ENCODE results near the gene RIC8A. TPM values are rescaled to one million over a fixed set of nuclear protein-coding genes. Genes with fewer than 3 reads are reported as not detected.

Gene RIC8A
- total RNA-seq, 2 experiments from 2014 or later: 97.6 to 125 TPM

- Histone ChIP-seq H3K9me2 (ENCODE audit: insufficient read depth, low read length) (no peaks in the 10 kb centered on the region), H3K36me3 (ENCODE audit: insufficient read depth, low read length) (peaks cover 49% of the 10 kb centered on the region), H3K27ac (ENCODE audit: low read depth, low read length, poor library complexity, severe bottlenecking) (no peak overlapping the region), H3K9me3 (ENCODE audit: low read length) (no peaks in the 10 kb centered on the region), H3K79me2 (ENCODE audit: insufficient read depth, low read depth, low read length) (no peaks in the 10 kb centered on the region), H3K4me2 (ENCODE audit: low read length) (no peak overlapping the region), H2AFZ (ENCODE audit: low read length) (no peak overlapping the region), H3K4me3 (ENCODE audit: low read depth, low read length, poor library complexity, severe bottlenecking) (no peak overlapping the region), H3K4me1 (ENCODE audit: insufficient read depth, low read length, poor library complexity, severe bottlenecking) (peaks cover 18% of the 10 kb centered on the region), H4K20me1 (ENCODE audit: insufficient read depth, low read length) (no peaks in the 10 kb centered on the region)
- BruUV-seq (replicated peaks): no TSS peak
- no peak for TF ChIP-seq CTCF (conservative IDR thresholded peaks at IDR 0.05; ENCODE audit: low read length)
- TF ChIP-seq EZH2phosphoT487 (IDR thresholded peaks at IDR 0.05; ENCODE audit: borderline replicate concordance, low read depth, low read length): no peak
- ChIA-PET CTCF (ENCODE audit: unreplicated experiment) (no interaction called here), POLR2A (interaction anchor here (1.0 kb wide), 1 partner anchor 110 kb away, joined by 3 read pairs; no protein-coding TSS in a partner anchor)
- intact Hi-C loops (cut with micrococcal nuclease; ENCODE audit: unreplicated experiment): loop anchor here (10.0 kb wide), 1 partner anchor 51 kb away; the partner anchor contains the start of gene IFITM2
- no peak for DNase-seq (ENCODE audit: low spot score)
These were observed 46.4 kb downstream of the RIC8A start for GRCh38 chr11:253886-254270.

- Histone ChIP-seq H3K4me1 (ENCODE audit: insufficient read depth, low read length, poor library complexity, severe bottlenecking) (peaks cover 18% of the 10 kb centered on the region), H3K4me2 (ENCODE audit: low read length) (no peak overlapping the region), H2AFZ (ENCODE audit: low read length) (no peak overlapping the region), H3K9me2 (ENCODE audit: insufficient read depth, low read length) (no peaks in the 10 kb centered on the region), H3K9me3 (ENCODE audit: low read length) (no peaks in the 10 kb centered on the region), H3K36me3 (ENCODE audit: insufficient read depth, low read length) (peaks cover 38% of the 10 kb centered on the region), H3K79me2 (ENCODE audit: insufficient read depth, low read depth, low read length) (no peaks in the 10 kb centered on the region), H3K27ac (ENCODE audit: low read depth, low read length, poor library complexity, severe bottlenecking) (no peak overlapping the region), H3K4me3 (ENCODE audit: low read depth, low read length, poor library complexity, severe bottlenecking) (no peak overlapping the region), H4K20me1 (ENCODE audit: insufficient read depth, low read length) (no peaks in the 10 kb centered on the region)
- no peak for TF ChIP-seq CTCF (conservative IDR thresholded peaks at IDR 0.05; ENCODE audit: low read length)
- no peak for TF ChIP-seq EZH2phosphoT487 (IDR thresholded peaks at IDR 0.05; ENCODE audit: borderline replicate concordance, low read depth, low read length)
- ChIA-PET CTCF (ENCODE audit: unreplicated experiment) (no interaction called here), POLR2A (interaction anchor here (1.0 kb wide), 1 partner anchor 100 kb away, joined by 4 read pairs; no protein-coding TSS in a partner anchor)
- no peak for DNase-seq (ENCODE audit: low spot score)
- intact Hi-C loops (cut with micrococcal nuclease; ENCODE audit: unreplicated experiment): loop anchor here (10.0 kb wide), 1 partner anchor 50 kb away; the partner anchor contains the start of gene IFITM2
- no TSS peak for BruUV-seq (replicated peaks)
These were observed 47.7 kb downstream of the RIC8A start for GRCh38 chr11:255176-255575.

DNA sequence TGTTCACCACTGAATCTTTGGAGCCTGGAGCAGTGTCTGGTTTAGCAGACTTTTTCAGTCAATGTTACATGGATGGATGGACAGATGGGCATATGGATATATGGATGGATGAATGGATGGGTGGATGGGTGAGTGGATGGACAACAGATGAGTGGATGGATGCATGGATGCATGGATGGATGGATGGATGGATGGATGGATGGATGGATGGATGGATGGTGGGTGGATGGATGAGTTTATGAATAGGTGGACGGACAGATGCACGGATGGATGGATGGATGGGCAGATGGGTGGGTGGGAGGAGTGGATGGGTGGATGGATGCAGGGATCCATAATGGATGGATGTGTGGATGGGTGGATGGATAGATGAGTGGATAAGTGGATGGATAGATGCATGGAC is 48.3 kb downstream of the RIC8A start:
- Histone ChIP-seq H3K36me3 (ENCODE audit: insufficient read depth, low read length) (peaks cover 32% of the 10 kb centered on the region), H2AFZ (ENCODE audit: low read length) (no peak overlapping the region), H3K4me2 (ENCODE audit: low read length) (no peak overlapping the region), H3K9me3 (ENCODE audit: low read length) (no peaks in the 10 kb centered on the region), H4K20me1 (ENCODE audit: insufficient read depth, low read length) (no peaks in the 10 kb centered on the region), H3K9me2 (ENCODE audit: insufficient read depth, low read length) (no peaks in the 10 kb centered on the region), H3K79me2 (ENCODE audit: insufficient read depth, low read depth, low read length) (no peaks in the 10 kb centered on the region), H3K27ac (ENCODE audit: low read depth, low read length, poor library complexity, severe bottlenecking) (no peak overlapping the region), H3K4me3 (ENCODE audit: low read depth, low read length, poor library complexity, severe bottlenecking) (no peak overlapping the region), H3K4me1 (ENCODE audit: insufficient read depth, low read length, poor library complexity, severe bottlenecking) (peaks cover 18% of the 10 kb centered on the region)
- intact Hi-C loops (cut with micrococcal nuclease; ENCODE audit: unreplicated experiment): loop anchor here (10.0 kb wide), 1 partner anchor 49 kb away; the partner anchor contains the start of gene IFITM2
- ChIA-PET POLR2A (no interaction called here), CTCF (ENCODE audit: unreplicated experiment) (no interaction called here)
- BruUV-seq (replicated peaks): no TSS peak
- TF ChIP-seq CTCF (conservative IDR thresholded peaks at IDR 0.05; ENCODE audit: low read length) (no peak), EZH2phosphoT487 (IDR thresholded peaks at IDR 0.05; ENCODE audit: borderline replicate concordance, low read depth, low read length) (no peak)
- no peak for DNase-seq (ENCODE audit: low spot score)

All from OCI-LY7 (cell line).